B cell (primary cell): ENCODE results near the gene PACC1. TPM values are rescaled to one million over a fixed set of nuclear protein-coding genes. Genes with fewer than 3 reads are reported as not detected.

Experiments
- ATAC-seq: fragments of 200-7000 bp; cut with Tn5 transposase; one replicate; pipeline ENCODE4 v1.10.0; 2021; ENCODE audit warnings: low read depth, mild to moderate bottlenecking, moderate number of reproducible peaks, moderate library complexity
- CTCF ChIA-PET: fragments of 350-600 bp; sonication (Branson Sonifier 250); formaldehyde crosslinking; loops from one replicate; lab custom pipeline; 2021; ENCODE audit warnings: antibody characterized with exemption, inconsistent platforms; lab: Charles Lee
- POLR2A ChIA-PET: fragments of 350-600 bp; sonication (Branson Sonifier 250); formaldehyde crosslinking; loops from one replicate; lab custom pipeline; 2021; ENCODE audit warnings: antibody characterized with exemption; lab: Charles Lee
- DNase-seq: peaks from one replicate; pipeline ENCODE4 v3.0.0; 2013
- H2AFZ ChIP-seq: 2 replicates; pipeline ENCODE4 v1.6.1; 2012; ENCODE audit warnings: mild to moderate bottlenecking, low read depth, low read length; ENCODE audit not compliant: insufficient read depth, poor library complexity, severe bottlenecking
- H3K27ac ChIP-seq, 2 donors: 1 replicate in 1 of 2; 2 replicates in 1 of 2; pipeline ENCODE4 v1.5.1; 2012 to 2013; ENCODE audit warnings: low read length in 2 of 2, mild to moderate bottlenecking in 2 of 2, moderate library complexity in 1 of 2
- H3K27me3 ChIP-seq, 4 experiments: fragments of 200-600 bp in 1 of 4; sonication (generic) in 1 of 4; replicated peaks in 1 of 4; 1 replicate in 2 of 4; 2 replicates in 2 of 4; pipeline versions ENCODE4 v1.6.1 to v1.7.0; 2013 to 2016; ENCODE audit warnings: low read length in 3 of 4, mild to moderate bottlenecking in 2 of 4, mixed read lengths in 1 of 4, moderate library complexity in 1 of 4; ENCODE audit not compliant: insufficient read depth in 4 of 4, control insufficient read depth in 3 of 4; ENCODE audit errors: control extremely low read depth in 1 of 4
- H3K36me3 ChIP-seq, 2 experiments: replicated peaks in 1 of 2; 1 replicate in 1 of 2; 2 replicates in 1 of 2; pipeline versions ENCODE4 v1.6.1 to v1.7.1; 2013; ENCODE audit warnings: low read length in 1 of 2; ENCODE audit not compliant: insufficient read depth in 2 of 2, control insufficient read depth in 1 of 2; ENCODE audit errors: control extremely low read depth in 1 of 2, extremely low read depth in 1 of 2
- H3K4me1 ChIP-seq, 2 donors: fragments of 200-600 bp in 1 of 2; sonication (generic) in 1 of 2; 1 replicate in 1 of 2; 2 replicates in 1 of 2; pipeline versions ENCODE4 v1.5.1 to v1.6.1; 2013 to 2017; ENCODE audit warnings: low read length in 2 of 2; ENCODE audit not compliant: control insufficient read depth in 2 of 2, insufficient read depth in 2 of 2
- H3K4me2 ChIP-seq: replicated peaks from 2 replicates; pipeline ENCODE3; 2012; ENCODE audit warnings: mild to moderate bottlenecking, low read depth, low read length; ENCODE audit not compliant: poor library complexity, severe bottlenecking
- H3K4me3 ChIP-seq, 5 experiments: fragments of 200-600 bp in 1 of 5; sonication (generic) in 1 of 5; 1 replicate in 3 of 5; 2 replicates in 2 of 5; pipeline versions ENCODE4 v1.5.1 to v1.7.0; 2011 to 2016; ENCODE audit warnings: low read length in 4 of 5, mild to moderate bottlenecking in 4 of 5, low read depth in 2 of 5, control low read depth in 1 of 5, moderate library complexity in 1 of 5; ENCODE audit not compliant: insufficient read depth in 1 of 5; ENCODE audit errors: control extremely low read depth in 1 of 5, extremely low read depth in 1 of 5
- H3K79me2 ChIP-seq: fragments of 200-600 bp; sonication (generic); one replicate; pipeline ENCODE4 v1.6.0; 2016; ENCODE audit warnings: low read length; ENCODE audit not compliant: control insufficient read depth, insufficient read depth
- H3K9ac ChIP-seq: fragments of 200-600 bp; sonication (generic); 2 replicates; pipeline ENCODE4 v1.6.1; 2017; ENCODE audit warnings: mild to moderate bottlenecking, low read length, moderate library complexity
- H3K9me3 ChIP-seq, 3 donors: one replicate each; pipeline versions ENCODE4 v1.6.1 to v1.7.1; 2013; ENCODE audit warnings: low read length in 2 of 3; ENCODE audit not compliant: control insufficient read depth in 2 of 3, insufficient read depth in 1 of 3; ENCODE audit errors: control extremely low read depth in 1 of 3
- H4K20me1 ChIP-seq: 2 replicates; pipeline ENCODE4 v1.6.0; 2012; ENCODE audit warnings: mild to moderate bottlenecking, low read length; ENCODE audit not compliant: insufficient read depth, control insufficient read depth, poor library complexity, severe bottlenecking
- H3K27ac Mint-ChIP-seq: one replicate; pipeline ENCODE4 v1.8.0; 2021; ENCODE audit warnings: mixed read lengths
- H3K27me3 Mint-ChIP-seq: one replicate; pipeline ENCODE4 v1.8.0; 2021; ENCODE audit warnings: mixed read lengths
- H3K4me1 Mint-ChIP-seq: one replicate; pipeline ENCODE4 v1.8.0; 2021; ENCODE audit warnings: mixed read lengths
- H3K4me3 Mint-ChIP-seq: one replicate; pipeline ENCODE4 v1.8.0; 2021; ENCODE audit warnings: mixed read lengths
- H3K9me3 Mint-ChIP-seq: one replicate; pipeline ENCODE4 v1.8.0; 2022; ENCODE audit warnings: mixed read lengths; ENCODE audit not compliant: insufficient read depth
- CTCF ChIP-seq: fragments of 200-600 bp; IDR thresholded peaks from one replicate; pipeline ENCODE4 v1.8.0; 2022; ENCODE audit warnings: antibody characterized with exemption, mild to moderate bottlenecking
- EZH2 ChIP-seq: IDR thresholded peaks from 2 replicates; pipeline ENCODE4 v1.6.1; 2012; ENCODE audit warnings: borderline replicate concordance, low read depth, mild to moderate bottlenecking, moderate library complexity, low read length; ENCODE audit not compliant: insufficient read depth, poor library complexity, severe bottlenecking
- WGBS: methylation state at CpG from one replicate; pipeline ENCODE4 v1.1.5; 2013; ENCODE audit warnings: missing lambda C conversion rate; ENCODE audit not compliant: insufficient coverage; 5-methylcytosine and 5-hydroxymethylcytosine counted together
- intact Hi-C: fragments of 100-400 bp; cut with micrococcal nuclease; formaldehyde crosslinking; loops from one replicate; pipeline ENCODE4 v1.10.0; 2022
- polyA plus RNA-seq: library from polyadenylated mRNA; depleted of rRNA; stranded (reverse); fragments of >200 nt; gene quantifications from 2 replicates; pipeline ENCODE4 v1.2.3, GENCODE V29; 2012
- total RNA-seq, 2 donors: library from RNA; stranded (reverse); fragments of 120-200 nt in 1 of 2; gene quantifications; 1 replicate in 1 of 2; 2 replicates in 1 of 2; pipeline versions ENCODE4 v1.2.3 to v1.2.4, GENCODE V29; 2013 to 2022

Gene PACC1
- total and polyA plus RNA-seq, 2 donors (not counting 1 experiment from before 2014, with no cell fraction given): 15.9 to 18.3 TPM

- Mint-ChIP-seq H3K27me3 (no peaks in the 10 kb centered on the region), H3K9me3 (no peaks in the 10 kb centered on the region), H3K4me3 (no peak overlapping the region), H3K4me1 (no peaks in the 10 kb centered on the region), H3K27ac (no peak overlapping the region)
- no peaks in the 10 kb centered on the region for H3K4me1 ChIP-seq
- no peak overlapping the region for H3K4me2 ChIP-seq
- ChIA-PET CTCF (interaction anchor here (0.6 to 1.7 kb wide), 3 partner anchors 102 to 290 kb away, joined by 3 to 4 read pairs (median 4); no protein-coding TSS in a partner anchor), POLR2A (no interaction called here)
- H3K79me2 ChIP-seq: peaks cover 3% of the 10 kb centered on the region
- 89% methylated on average over 1 of the region's 2 CpGs for WGBS
- H3K4me3 ChIP-seq: no peak overlapping the region
- no peaks in the 10 kb centered on the region for H3K9me3 ChIP-seq
- no peak for ATAC-seq
- no peak overlapping the region for H3K27ac ChIP-seq
- TF ChIP-seq EZH2 (no peak), CTCF (no peak)
- DNase-seq: no peak
- intact Hi-C loops: no loop called here
- H2AFZ ChIP-seq: no peak overlapping the region
- H4K20me1 ChIP-seq: peaks cover 1% of the 10 kb centered on the region
- H3K9ac ChIP-seq: no peak overlapping the region
- H3K27me3 ChIP-seq: no peaks in the 10 kb centered on the region
- H3K36me3 ChIP-seq: peaks cover 15 to 54% of the 10 kb centered on the region in 2 experiments
Observed at GRCh38 chr1:212353181-212353580, 61.5 kb downstream of the PACC1 start.

- TF ChIP-seq EZH2: no peak
- TF ChIP-seq CTCF: no peak
- Mint-ChIP-seq H3K4me1 (no peaks in the 10 kb centered on the region), H3K27me3 (no peaks in the 10 kb centered on the region), H3K27ac (no peak overlapping the region), H3K9me3 (no peaks in the 10 kb centered on the region), H3K4me3 (no peak overlapping the region)
- Histone ChIP-seq H3K9me3 (no peaks in the 10 kb centered on the region), H2AFZ (no peak overlapping the region), H3K27me3 (no peaks in the 10 kb centered on the region), H3K27ac (no peak overlapping the region), H3K4me2 (no peak overlapping the region), H3K79me2 (peaks cover 3% of the 10 kb centered on the region), H3K4me1 (no peaks in the 10 kb centered on the region), H4K20me1 (peaks cover 4% of the 10 kb centered on the region), H3K36me3 (peaks cover 14 to 57% of the 10 kb centered on the region in 2 experiments), H3K9ac (no peak overlapping the region), H3K4me3 (no peak overlapping the region)
- ChIA-PET CTCF (interaction anchor here (0.6 to 1.8 kb wide), 3 partner anchors 104 to 158 kb away, joined by 3 to 9 read pairs (median 3); no protein-coding TSS in a partner anchor), POLR2A (no interaction called here)
- intact Hi-C loops: no loop called here
- no peak for ATAC-seq
- 100% methylated on average over 5 of the region's 10 CpGs for whole genome bisulfite sequencing
- DNase-seq: no peak
Observed at GRCh38 chr1:212351588-212352362, 62.9 kb downstream of the PACC1 start.
